ENCODE data around the gene DCAKD.

Gene DCAKD

DNA sequence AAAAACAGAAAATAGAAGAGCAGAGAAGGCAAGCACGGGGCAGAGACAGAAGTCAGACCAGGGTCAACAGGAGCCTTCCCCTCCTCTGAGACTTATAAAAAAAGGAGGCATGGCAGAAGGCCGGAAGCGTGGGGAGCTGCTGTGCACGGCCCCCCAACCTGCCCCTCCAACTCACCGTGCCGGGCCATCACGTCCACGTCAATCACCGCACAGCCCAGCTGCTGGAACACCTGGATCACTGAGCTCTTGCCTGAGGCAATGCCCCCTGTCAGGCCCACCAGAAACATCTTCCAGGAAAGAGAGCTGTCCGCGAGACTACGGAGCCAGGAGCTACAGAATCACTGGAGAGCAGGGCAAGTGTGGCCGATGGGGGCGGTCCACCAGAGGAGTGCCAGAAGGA lies 16.8 kb downstream of the DCAKD start:
- DNase-seq (ENCODE audit: low read depth) = no peak
- no peak overlapping the region for H3K4me3 ChIP-seq (ENCODE audit: low read depth, low read length)

DNA sequence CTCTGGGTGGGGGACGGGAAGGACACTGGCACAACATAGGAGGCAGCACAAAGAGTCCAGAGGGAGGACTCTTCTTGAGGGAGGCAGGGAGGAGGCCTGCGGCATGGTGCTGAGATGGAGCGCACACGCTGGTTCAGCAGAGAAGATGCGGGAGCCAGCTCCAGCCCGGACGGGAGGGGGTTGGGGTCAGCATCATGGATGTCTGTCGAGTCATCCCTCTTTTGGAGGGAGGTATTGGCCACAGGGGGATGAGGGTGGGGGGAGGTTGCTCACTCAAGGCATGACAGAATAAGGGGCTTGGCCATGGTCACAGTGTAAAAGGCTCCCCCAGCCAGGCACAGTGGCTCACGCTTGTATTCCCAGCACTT lies 19.3 kb downstream of the DCAKD start:
- H3K4me3 ChIP-seq (ENCODE audit: low read depth, low read length) = no peak overlapping the region
- DNase-seq (ENCODE audit: low read depth) = no peak

DNA sequence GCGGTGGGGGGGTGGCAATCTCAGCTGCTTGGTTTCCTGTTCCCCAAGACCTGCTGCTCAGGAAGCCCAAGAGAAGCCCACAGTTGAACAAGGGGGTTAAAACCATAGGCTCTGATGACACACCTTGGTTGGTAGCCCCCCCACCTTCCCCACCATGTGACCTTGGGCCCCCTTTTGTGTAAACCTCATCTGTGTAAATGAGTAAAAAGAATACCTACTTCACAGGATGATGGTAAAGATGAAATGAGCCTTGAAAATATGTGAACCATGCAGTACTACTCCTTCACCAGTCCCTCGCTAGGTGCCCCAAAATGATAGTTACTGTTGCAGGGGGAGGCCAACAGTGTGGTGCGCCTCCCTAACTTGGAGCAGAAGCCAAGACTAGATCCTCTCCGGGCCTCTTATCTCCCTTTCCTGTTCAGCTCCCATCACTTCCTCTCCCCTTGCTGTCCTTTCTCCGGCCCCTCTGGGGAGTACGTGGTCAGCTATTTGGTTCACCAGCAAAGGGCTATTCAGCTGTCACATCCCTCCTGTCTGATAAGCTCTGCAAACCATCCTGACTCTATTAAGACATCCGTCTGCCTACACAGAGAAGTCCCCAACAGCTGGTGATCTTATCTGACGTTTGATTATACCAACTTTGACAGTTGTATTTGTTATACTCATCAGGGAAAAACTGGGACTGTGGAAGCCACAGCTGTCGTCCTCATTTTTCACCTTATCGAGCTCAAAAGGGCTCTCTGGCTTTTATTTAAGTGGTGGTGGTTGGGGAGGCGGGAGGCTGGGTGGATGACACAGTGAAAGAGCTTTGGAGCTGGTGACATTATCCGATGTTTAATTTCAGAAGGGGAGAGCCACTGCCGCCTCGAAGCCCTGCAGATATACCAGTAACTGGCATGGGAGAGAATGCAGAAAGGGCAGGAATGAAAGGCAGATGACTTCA lies 19.9 kb downstream of the DCAKD start:
- H3K4me3 ChIP-seq (ENCODE audit: low read depth, low read length) = no peak overlapping the region
- no peak for DNase-seq (ENCODE audit: low read depth)

DNA sequence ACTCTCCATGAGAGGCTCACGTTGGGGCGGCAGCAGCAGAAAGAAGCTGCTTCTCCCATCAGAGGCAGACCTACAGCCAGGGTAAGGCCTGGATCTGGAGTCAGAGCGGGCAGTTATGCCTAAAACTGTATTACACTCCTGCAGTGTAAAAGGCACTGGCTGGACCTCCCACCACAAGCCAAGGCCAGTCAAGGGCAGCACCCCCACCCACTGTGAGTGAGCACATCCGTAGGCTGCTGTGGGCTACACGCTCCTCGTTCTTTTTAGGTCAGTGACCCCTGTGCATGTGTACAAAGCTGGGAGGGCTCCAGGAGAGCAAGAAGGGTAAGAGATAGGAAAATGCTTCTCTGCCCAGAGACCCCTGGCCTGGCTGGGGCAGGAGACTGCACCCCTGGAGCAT lies 20.7 kb downstream of the DCAKD start:
- no peak for DNase-seq (ENCODE audit: low read depth)
- H3K4me3 ChIP-seq (ENCODE audit: low read depth, low read length) = no peak overlapping the region

DNA sequence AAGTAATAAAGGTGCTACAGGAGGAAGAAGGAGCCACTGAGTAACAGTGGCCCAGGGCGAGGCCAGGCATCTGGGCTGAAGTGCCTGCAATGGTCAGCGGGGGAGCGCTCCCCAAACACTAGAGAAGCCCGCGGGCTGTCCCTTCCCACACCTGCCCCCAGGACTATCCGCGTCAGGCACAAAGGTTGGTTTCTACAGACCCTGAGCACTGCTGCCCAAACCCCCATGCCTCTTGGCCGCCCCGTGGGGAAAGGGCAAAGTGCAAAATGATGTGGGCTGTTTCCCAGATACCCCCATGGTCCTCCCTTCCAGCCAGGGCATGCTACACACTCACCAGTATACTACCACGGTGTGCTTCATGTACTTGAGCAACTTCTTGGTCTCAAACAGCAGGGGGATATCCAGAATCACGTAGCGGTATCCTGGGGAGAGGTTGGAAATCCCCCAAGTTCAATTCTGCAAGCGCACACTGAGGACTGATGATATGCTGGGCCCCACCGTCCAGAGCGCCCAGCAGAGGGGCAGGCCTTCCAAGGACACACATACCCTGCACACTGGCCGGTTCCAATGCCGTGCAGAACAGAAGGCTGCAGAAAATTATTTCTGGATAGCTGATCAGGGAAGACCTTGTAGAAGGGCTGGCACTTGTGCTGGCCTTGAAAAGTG lies 21.5 kb downstream of the DCAKD start:
- DNase-seq (ENCODE audit: low read depth) = no peak
- no peak overlapping the region for H3K4me3 ChIP-seq (ENCODE audit: low read depth, low read length)

DNA sequence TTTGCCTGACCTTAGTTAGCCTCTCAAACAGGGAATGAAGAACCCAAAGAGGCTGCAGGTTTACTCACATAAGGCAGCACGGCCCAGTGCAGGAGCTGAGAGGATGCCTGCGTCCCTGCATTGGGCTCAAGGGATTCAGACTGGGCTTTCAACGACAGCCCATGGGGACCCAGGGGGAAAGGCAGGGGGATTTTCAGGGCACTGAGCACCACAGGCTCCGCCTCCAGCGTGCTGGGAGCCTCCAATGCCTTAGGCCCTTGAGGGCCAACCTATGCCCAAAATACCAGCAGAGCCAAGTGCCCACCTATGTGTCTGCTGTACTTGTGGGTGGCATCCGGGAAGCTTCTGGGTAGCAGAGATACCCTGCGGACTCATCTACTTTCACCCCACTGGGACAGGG lies 22.3 kb downstream of the DCAKD start:
- DNase-seq (ENCODE audit: low read depth) = no peak

DNA sequence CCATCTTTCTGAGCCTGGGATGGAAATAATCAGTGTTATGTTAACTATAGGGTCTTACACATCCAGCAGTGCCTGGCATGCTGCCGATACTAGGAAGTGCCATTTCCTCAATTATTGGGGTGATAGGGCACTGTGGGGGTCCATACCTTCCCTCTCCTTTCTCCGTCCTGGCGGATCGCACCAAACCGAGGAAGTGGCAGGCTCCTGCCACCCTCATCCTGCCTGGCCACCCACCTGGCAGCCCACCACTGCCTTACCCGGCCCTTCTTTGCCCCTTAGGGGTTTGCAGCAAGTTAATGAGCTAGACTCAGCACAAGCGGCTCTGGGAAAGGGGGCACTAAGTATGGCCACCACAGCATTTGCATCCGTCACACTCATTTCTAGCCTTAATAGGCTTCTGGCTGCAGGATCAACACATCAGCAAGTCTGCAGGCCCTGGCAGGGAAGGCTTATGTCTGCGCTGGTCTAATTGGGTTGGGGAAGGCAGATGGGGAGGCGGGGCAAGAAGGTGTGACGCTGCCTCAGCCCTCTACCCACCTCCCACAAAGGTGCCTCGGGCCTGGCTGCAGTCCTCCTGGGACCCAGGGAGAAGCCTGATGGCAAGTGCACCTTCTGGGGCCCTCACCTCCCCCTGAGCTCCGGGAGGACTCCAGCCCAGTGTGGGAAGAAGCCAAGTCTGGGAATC lies 28.6 kb downstream of the DCAKD start:
- no peak overlapping the region for H3K4me3 ChIP-seq (ENCODE audit: low read depth, low read length)
- no peak for DNase-seq (ENCODE audit: low read depth)

More for the DNA sequence above, 22.3 kb downstream of the DCAKD start:
- H3K4me3 ChIP-seq (ENCODE audit: low read depth, low read length) = no peak overlapping the region

DNA sequence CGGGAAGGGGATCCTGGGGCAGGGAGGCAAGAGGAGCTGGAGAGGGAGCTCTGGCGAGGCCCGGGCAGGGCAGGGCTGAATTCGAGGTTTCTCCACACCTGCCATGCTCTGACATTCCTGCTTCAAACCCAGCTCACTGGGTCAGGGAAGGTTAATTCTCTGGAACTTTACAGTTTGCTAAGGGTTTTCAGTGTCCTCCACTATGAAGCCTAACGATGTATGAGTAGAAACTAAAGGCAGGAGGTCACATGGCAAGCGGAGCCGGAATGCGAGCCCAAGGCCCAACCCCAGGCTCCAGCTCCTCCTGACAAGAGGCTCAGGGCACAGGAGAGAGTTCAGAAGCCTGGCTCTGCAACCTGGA lies 29.2 kb downstream of the DCAKD start:
- no peak for DNase-seq (ENCODE audit: low read depth)

DNA sequence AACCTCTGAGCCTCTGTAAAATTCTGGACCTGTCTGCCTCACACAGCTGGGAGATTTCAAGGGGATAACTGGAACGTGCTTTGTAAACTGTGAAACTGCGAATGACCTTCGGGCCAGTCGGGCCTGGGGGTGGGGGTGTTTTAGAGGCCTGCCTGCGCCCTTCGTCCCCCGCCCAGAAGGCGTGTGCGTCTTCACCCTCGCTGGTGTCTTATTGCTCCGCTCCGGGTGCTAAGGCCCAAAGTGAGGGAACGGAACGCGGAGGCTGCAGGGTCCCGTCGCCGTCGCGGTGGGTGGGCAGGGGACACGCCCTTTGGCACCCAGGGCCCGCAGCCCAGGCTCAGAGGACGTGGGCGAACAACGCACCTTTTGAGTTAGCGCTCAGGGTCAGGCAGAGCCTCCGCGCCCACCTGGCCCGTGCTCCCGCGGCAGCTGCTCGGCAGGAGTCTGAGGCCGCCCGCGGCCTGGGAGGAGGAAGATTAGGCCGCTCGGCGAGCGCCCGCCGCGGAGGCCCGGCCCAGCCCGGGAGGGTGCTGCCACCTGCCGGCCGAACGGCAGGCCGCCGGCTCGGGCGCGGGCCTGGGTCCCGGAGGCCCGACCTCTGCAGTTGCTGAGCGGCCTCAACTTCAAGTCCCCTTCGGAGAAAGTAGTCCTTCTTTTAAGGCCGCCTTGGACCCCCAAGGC lies 29.7 kb downstream of the DCAKD start:
- DNase-seq (ENCODE audit: low read depth) = no peak
- peak overlapping the region; percentile 27 for H3K4me3 ChIP-seq (ENCODE audit: low read depth, low read length)

More for the DNA sequence above, 29.2 kb downstream of the DCAKD start:
- H3K4me3 ChIP-seq (ENCODE audit: low read depth, low read length) = no peak overlapping the region

DNA sequence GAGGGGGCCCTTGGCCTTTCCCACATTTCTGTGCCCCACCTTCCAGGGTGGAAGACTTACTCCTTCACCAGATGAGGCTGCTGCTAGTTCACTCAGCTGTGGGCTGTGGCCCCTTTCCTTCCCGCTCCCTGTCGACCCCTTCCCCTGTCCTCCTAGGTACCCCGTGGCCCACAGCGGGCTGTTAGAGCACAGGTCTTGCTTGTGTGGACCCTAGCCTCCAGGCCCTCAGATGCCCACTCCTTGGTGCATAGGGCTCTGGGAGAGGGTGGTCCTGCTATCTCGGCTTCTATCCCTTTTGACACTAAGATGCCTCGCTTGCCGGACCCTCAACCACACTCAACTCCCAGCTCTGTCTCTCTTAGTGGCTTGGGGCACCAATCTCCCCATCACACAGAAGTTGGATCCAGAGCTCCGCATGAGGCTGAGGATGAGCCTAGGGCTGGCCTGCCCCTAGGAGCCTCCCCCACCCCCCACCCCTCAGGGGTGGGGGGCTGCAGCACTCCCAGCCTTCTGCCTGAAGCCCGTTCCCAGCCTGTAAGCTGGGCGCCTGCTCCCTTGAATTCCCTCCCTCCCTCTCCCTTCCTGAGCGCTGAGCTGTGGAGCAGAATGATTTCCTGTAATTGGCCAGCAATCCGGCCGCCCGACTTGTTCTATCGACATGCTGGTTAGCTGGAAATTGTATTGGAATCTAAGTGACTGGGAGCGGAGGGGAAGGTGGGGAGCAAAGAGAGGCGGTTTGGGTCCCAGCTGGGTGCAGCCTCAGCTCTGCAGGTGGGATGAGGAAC lies 30.9 kb downstream of the DCAKD start:
- DNase-seq (ENCODE audit: low read depth) = no peak
- H3K4me3 ChIP-seq (ENCODE audit: low read depth, low read length) = no peak overlapping the region

DNA sequence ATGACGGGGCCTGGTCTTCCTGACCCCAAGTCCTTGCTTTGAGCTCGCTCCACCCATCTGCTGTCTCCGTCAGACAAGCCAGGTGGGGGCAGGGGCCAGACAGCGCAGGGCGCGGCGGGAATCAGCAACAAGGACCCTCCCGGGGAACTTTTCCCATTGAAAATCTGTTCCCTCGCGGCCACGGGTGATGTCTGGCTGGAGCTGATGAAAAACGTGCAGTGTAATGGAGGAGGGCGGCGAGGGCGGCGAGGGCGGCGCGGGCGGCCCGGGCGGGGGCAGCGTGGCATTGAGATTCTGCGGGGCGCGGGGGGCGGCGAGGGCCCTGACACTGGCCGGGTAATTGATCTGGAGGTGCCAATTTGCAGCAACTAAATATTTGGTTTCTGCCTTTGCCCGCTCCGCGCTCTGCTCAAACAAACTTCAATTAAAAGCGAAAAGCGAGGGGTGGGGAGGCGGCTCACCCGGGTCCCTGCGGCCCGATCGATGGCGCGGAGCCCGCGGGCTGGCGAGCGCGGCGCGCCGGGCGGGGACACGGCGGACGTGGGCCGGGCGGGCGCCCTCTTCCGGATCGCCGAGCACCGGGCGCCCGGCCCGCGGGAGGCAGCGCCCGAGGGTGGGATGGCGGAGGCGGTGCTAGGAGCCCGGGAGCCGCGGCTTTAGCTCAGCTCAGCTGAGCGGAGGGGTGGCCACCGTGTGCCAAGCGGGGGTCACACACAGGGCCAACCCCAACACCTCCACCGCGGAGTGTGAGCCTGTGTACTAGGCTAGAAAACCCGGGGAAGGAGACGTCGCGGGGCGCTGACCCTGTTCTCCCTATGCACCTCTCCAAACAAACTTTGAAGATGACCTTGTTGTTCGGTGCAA lies 32.4 kb downstream of the DCAKD start:
- DNase-seq (ENCODE audit: low read depth) = no peak
- H3K4me3 ChIP-seq (ENCODE audit: low read depth, low read length) = peak overlapping the region; percentile 55

DNA sequence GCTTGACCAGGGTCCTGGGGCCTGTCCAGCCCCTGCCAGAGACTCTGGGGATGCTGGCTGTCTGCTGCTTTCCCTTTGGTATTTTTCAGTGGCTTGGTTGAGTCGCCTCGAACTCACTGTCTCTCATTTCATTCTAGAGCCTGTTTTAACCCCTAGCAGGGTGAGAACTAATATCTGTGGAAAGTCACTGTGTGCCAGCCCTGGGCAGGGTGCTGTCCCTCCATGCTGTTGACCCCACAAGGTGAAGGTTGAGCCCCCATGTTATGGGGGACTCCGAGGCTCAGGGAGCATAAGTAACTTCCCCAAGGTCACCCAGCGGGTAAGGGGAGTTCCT lies 33.0 kb downstream of the DCAKD start:
- DNase-seq (ENCODE audit: low read depth) = no peak
- peak overlapping the region; percentile 55 for H3K4me3 ChIP-seq (ENCODE audit: low read depth, low read length)

DNA sequence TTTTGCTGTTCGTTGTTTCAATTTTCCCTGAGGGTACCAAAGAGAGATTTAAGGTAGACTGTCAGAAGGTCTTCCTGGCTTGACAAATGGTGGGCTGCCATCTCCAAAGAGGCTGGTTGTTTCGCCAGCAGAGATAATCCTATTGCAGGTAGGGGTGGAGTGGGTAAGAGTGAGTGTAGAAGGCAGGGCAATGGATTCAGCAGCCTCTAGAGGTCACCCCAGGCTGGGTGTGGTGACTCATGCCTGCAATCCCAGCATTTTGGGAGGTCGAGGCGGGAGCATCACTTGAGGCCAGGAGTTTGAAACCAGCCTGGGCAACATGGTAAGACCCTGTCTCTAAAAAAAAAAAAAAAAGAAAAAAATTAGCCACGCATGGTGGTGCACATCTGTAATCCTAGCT lies 34.6 kb downstream of the DCAKD start:
- no peak overlapping the region for H3K4me3 ChIP-seq (ENCODE audit: low read depth, low read length)
- DNase-seq (ENCODE audit: low read depth) = no peak

DNA sequence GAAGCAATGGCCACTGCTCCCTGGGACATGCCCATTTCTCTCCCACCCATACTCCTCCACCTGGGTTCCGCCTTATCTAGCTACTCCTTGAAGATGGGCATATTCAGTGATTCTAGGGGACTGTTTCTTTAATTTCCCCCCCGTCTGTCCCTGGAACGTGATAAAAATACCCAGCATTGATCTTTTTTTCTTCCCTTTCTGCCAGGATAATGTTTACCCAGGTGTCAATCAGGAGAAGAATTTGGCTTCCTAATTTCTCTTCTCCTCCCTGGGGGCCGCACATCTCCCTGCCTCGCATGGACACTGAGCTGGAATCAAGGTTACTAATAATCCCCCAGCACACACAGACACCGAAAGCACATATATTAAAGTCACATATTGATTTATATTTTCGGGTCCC lies 35.2 kb downstream of the DCAKD start:
- H3K4me3 ChIP-seq (ENCODE audit: low read depth, low read length) = no peak overlapping the region
- DNase-seq (ENCODE audit: low read depth) = no peak

DNA sequence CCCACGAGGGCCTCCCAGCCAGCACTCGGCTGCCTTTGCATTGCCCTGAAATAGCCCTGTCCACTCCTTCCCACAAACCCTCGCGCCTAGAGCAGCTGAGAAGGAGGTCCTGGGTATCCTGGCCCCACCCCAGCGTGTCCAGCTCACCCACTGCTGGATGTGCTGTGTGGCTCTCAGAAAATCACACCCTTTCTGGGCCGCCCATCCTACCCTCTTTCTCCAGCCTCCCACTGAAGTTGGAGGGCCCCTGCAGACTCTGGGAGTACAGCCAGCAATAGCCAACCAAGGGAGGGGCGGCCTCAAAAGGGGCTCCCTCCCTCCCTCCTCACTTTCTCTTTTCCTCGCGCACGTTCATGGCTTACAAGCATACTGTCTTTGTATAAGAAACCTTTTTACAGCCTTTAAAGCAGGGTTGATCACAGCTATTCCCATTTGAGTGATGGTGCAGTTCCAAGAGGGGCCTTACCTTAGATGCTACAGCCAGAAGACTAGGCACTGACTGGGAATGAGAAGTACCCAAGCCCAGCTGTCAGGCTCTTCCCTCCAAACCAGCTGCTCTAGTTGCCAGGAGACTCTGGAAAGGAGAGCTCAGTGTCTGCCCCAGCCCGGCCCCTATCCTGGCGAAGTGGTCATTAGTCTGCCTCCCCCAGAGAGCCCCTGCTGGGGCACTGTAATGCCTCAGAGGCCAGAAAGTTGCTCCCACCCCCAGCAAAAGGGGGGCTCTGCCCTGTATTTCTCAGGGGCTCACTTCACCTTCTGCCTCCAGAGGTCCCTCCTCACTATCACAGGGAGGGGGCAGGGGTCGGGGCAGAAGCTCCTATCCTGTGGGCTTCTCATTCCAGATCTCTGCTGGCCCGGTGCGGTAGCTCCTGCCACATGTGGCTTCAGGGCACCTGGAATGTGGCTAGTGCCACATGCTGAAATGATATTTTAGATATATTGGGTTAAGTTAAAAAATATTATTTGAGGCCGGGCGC lies 38.1 kb downstream of the DCAKD start:
- H3K4me3 ChIP-seq (ENCODE audit: low read depth, low read length) = no peak overlapping the region
- no peak for DNase-seq (ENCODE audit: low read depth)

DNA sequence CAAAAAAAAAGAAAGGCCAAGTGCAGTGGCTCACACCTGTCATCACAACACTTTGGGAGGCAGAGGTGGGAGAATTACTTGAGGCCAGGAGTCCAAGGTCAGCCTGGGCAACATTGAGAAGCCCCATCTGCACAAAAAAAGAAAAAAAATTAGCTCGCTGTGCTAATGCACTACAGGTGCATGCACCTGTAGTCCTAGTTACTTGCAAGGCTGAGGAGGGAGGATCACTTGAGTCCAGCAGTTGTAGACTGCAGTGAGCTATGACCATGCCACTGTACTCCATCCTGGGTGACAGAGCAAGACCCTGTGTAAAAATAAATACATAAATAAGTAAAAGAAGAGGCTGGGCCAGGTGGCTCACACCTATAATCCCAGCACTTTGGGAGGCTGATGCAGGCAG lies 39.7 kb downstream of the DCAKD start:
- no peak overlapping the region for H3K4me3 ChIP-seq (ENCODE audit: low read depth, low read length)
- no peak for DNase-seq (ENCODE audit: low read depth)

DNA sequence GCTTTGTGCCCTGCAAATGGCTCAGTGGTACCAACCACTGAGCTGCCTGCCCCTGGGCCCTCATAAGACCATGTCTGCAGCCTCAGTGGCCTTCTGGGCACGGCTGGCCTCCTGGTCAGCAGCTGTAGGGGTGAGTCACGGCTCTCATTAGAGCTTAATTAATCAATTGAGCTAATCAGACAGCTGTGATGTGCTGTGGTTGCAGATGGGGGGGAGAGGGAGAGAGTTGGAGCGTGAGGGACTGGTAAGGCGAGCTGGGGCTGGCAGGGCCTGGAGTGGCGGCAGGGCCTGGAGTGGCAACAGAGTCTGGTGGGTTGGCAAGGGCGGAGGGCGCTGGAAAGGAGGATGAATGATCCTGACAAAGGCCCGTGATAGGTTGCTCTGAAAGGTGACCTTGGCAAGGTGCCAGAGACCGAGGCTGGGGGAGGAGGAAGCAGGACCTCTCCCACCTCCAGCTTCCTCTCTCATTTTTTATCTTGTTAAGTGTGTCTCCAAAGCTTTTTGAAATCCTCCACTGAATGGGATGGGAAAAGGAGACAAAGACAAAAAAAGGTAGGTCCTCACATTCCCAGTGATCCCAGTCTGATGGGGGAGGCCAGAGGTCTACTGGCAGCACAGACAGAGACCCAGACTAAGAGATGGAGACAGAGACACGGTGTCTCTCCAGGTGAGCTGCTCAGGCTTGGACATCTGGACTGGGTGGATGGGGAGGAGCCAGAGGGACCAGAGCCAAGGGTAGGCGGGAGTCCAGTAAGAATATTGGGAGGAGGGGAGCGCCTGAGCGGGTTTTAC lies 41.6 kb downstream of the DCAKD start:
- no peak overlapping the region for H3K4me3 ChIP-seq (ENCODE audit: low read depth, low read length)
- no peak for DNase-seq (ENCODE audit: low read depth)
